Neural cell (in vitro differentiated cells): ENCODE data around the gene DAPK2.

Experiments
- CTCF ChIP-seq: fragments of 450-650 bp; IDR thresholded peaks from 2 replicates; pipeline ENCODE4 v1.5.1; 2014; ENCODE audit warnings: antibody characterized with exemption, mild to moderate bottlenecking, moderate library complexity; ENCODE audit not compliant: poor library complexity, severe bottlenecking
- MXI1 ChIP-seq: fragments of 450-650 bp; conservative IDR thresholded peaks from 2 replicates; pipeline ENCODE4 v1.6.1; 2014; ENCODE audit warnings: antibody characterized with exemption, mild to moderate bottlenecking; ENCODE audit not compliant: poor library complexity, severe bottlenecking
- POLR2AphosphoS5 ChIP-seq: IDR thresholded peaks from 2 replicates; pipeline ENCODE4 v1.6.1; 2012
- RAD21 ChIP-seq: fragments of 450-650 bp; conservative IDR thresholded peaks from 2 replicates; pipeline ENCODE4 v1.6.1; 2014; ENCODE audit warnings: antibody characterized with exemption, mild to moderate bottlenecking, moderate library complexity

GRCh38 chr15:63945007-63945788 lies 101.1 kb downstream of the DAPK2 start:
- peak; percentile 63 for TF ChIP-seq CTCF
- TF ChIP-seq RAD21, result no peak
- no peak for TF ChIP-seq POLR2AphosphoS5
- TF ChIP-seq MXI1, result no peak
